Heart left ventricle (tissue), 16 donors: Measurements from ENCODE around the gene STRA8. TPM values are rescaled to one million over a fixed set of nuclear protein-coding genes. Genes with fewer than 3 reads are reported as not detected.
"Not testable (repeated sequence)": the region's sequence is repeated elsewhere in the genome, so short reads cannot be mapped to it uniquely, and the experiment has no call there.

ENCODE experiments used
- ATAC-seq, 4 donors: fragments of 200-7000 bp; cut with Tn5 transposase; one replicate each; pipeline ENCODE4 v1.9.1; 2020 to 2022; ENCODE audit warnings: moderate library complexity in 4 of 4, mild to moderate bottlenecking in 3 of 4, moderate number of reproducible peaks in 1 of 4
- DNase-seq, 5 donors: peaks; one replicate each; pipeline ENCODE4 v3.0.0-alpha.2; 2020
- H3K27ac ChIP-seq, 12 donors: fragments of 200-600 bp; sonication (generic) in 4 of 12; one replicate each; pipeline versions ENCODE4 v1.5.0 to v1.8.0; 2016 to 2022; ENCODE audit warnings: mild to moderate bottlenecking in 2 of 12
- H3K27me3 ChIP-seq, 9 donors: fragments of 200-600 bp; sonication (generic) in 2 of 9; one replicate each; pipeline versions ENCODE4 v1.5.1 to v1.8.0; 2016 to 2022; ENCODE audit warnings: mild to moderate bottlenecking in 3 of 9
- H3K36me3 ChIP-seq, 9 donors: fragments of 200-600 bp; sonication (generic) in 2 of 9; one replicate each; pipeline versions ENCODE4 v1.5.0 to v1.8.0; 2018 to 2022; ENCODE audit warnings: mild to moderate bottlenecking in 2 of 9
- H3K4me1 ChIP-seq, 12 donors: fragments of 200-600 bp; sonication (generic) in 4 of 12; one replicate each; pipeline versions ENCODE4 v1.5.0 to v1.8.0; 2016 to 2022; ENCODE audit warnings: mild to moderate bottlenecking in 3 of 12
- H3K4me3 ChIP-seq, 12 donors: fragments of 200-600 bp; sonication (generic) in 4 of 12; one replicate each; pipeline versions ENCODE4 v1.5.0 to v1.8.0; 2017 to 2022; ENCODE audit warnings: mild to moderate bottlenecking in 9 of 12, moderate library complexity in 4 of 12
- H3K9me3 ChIP-seq, 12 donors: fragments of 200-600 bp; sonication (generic) in 4 of 12; one replicate each; pipeline versions ENCODE4 v1.5.0 to v1.8.0; 2016 to 2022; ENCODE audit warnings: mild to moderate bottlenecking in 1 of 12
- POLR2A ChIP-seq, 2 donors: fragments of 450-650 bp; IDR thresholded peaks; one replicate each; pipeline ENCODE4 v1.6.1; 2017; ENCODE audit warnings: antibody characterized with exemption in 2 of 2, mild to moderate bottlenecking in 2 of 2, moderate library complexity in 2 of 2
- WGBS, 4 donors: extraction: QIAGEN DNeasy Blood & Tissue Kit in 2 of 4; methylation state at CpG; one replicate each; pipeline versions ENCODE4 v1.1.5 to v1.1.7; 2013 to 2018; 5-methylcytosine and 5-hydroxymethylcytosine counted together
- intact Hi-C, 10 donors: fragments of 100-400 bp; cut with DNase I; formaldehyde crosslinking; loops; one replicate each; pipeline versions ENCODE4 v1.11.1 to v1.14.2; 2022
- polyA plus RNA-seq, 2 donors: library from polyadenylated mRNA; stranded (reverse); fragments of 200-250 nt; gene quantifications; one replicate each; pipeline ENCODE4 v1.2.3, GENCODE V29; 2013
- total RNA-seq, 9 donors: library from RNA; depleted of rRNA in 2 of 9; stranded (reverse); fragments of >200 nt in 2 of 9; fragmentation: NEBNext Ultra II Directional in 3 of 9; extraction: Animal tissue kit (Norgen Biotek cat#: 25700) in 3 of 9; gene quantifications; one replicate each; pipeline versions ENCODE4 v1.1.0 to v1.2.4, GENCODE V29; 2016 to 2023
- TF ChIP-seq, protein P1 (sequence below), 12 donors: fragments of 200-600 bp; sonication (generic) in 4 of 12; IDR thresholded peaks; one replicate each; pipeline versions ENCODE4 v1.5.0 to v1.8.0; 2018 to 2022; ENCODE audit warnings: antibody characterized with exemption in 12 of 12, mild to moderate bottlenecking in 5 of 12
- donor health status: ischemic (EF 13 %, LVEDD 7.1; RV severe dilation, severe dysfunction).
- donor health status: healthy with polysubstance abuse.
- donor health status: DM: no; HTN: yes; CAD: no.
- donor health status: DM: no; HTN: no; CAD: no.
- donor health status: ischemic (EF 25% LVEDD 6.9; RV normal size, moderate dysfunction).
- donor health status: ischemic (EF 25% LVEDD 5.7; RV mildly dilated, moderate dysfunction).
- donor health status: healthy.
- donor health status: DM: yes; HTN: yes; CAD: no.
- donor health status: ischemic (EF 35%, LVEDD 5.7; RV mildly dilated, moderate dysfunction).
- donor health status: nonischemic (EF 11% LVEDD 7.7; RV severe dilation, severe dysfunction).
- donor health status: DM: yes; HTN: yes; CAD: no.
- donor health status: PGD.
- donor health status: ischemic (EF 29% LVEDD 5.4; RV normal size, mild dysfunction).
- donor health status: nonischemic (EF 23%, LVEDD 6.1; RV moderate dilation, normal function).

Gene STRA8
- total and polyA plus RNA-seq, 11 donors: not detected

- Histone ChIP-seq H3K4me1 (no peaks in the 10 kb centered on the region), H3K36me3 (no peaks in the 10 kb centered on the region), H3K27me3 (no peaks in the 10 kb centered on the region), H3K9me3 (no peaks in the 10 kb centered on the region), H3K4me3 (no peak overlapping the region), H3K27ac (no peak overlapping the region)
- TF ChIP-seq, protein P1, sequence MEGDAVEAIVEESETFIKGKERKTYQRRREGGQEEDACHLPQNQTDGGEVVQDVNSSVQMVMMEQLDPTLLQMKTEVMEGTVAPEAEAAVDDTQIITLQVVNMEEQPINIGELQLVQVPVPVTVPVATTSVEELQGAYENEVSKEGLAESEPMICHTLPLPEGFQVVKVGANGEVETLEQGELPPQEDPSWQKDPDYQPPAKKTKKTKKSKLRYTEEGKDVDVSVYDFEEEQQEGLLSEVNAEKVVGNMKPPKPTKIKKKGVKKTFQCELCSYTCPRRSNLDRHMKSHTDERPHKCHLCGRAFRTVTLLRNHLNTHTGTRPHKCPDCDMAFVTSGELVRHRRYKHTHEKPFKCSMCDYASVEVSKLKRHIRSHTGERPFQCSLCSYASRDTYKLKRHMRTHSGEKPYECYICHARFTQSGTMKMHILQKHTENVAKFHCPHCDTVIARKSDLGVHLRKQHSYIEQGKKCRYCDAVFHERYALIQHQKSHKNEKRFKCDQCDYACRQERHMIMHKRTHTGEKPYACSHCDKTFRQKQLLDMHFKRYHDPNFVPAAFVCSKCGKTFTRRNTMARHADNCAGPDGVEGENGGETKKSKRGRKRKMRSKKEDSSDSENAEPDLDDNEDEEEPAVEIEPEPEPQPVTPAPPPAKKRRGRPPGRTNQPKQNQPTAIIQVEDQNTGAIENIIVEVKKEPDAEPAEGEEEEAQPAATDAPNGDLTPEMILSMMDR (IDR thresholded peaks at IDR 0.05): no peak
- no peak for TF ChIP-seq POLR2A (IDR thresholded peaks at IDR 0.05)
- intact Hi-C loops: no loop called here
- no peak for ATAC-seq
- no peak for DNase-seq
Measured at GRCh38 chr7:135231686-135232085, 2.0 kb upstream of the STRA8 start.

DNA sequence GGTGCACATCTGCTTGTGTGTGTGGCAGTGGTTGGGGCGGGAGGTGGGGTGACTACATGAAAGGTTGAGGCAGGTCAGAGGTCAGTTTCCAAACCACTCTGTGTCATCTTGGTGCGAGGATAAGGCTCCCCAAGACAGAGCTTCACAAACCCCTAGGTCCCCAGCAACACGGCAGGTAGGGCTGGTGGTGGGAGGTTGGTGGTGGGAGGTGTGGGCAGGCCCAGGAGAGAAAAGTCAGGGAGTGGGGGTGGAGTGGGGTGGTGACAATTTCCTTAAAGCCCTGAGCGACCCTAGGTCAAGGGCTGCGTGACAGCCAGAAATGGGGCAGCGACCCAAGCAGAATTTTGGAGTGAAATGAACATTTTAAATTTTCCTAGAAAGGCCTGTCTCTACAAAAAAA, 1.6 kb upstream of the STRA8 start:
- Histone ChIP-seq H3K36me3 (no peaks in the 10 kb centered on the region), H3K27me3 (no peaks in the 10 kb centered on the region), H3K4me3 (no peak overlapping the region), H3K4me1 (no peaks in the 10 kb centered on the region), H3K27ac (no peak overlapping the region), H3K9me3 (no peaks in the 10 kb centered on the region)
- no peak for TF ChIP-seq POLR2A (IDR thresholded peaks at IDR 0.05)
- intact Hi-C loops: no loop called here
- ATAC-seq: no peak
- no peak for DNase-seq
- WGBS, 4 donors: 93 to 98% (median 96%) methylated on average over 6 of the region's 6 CpGs

DNA sequence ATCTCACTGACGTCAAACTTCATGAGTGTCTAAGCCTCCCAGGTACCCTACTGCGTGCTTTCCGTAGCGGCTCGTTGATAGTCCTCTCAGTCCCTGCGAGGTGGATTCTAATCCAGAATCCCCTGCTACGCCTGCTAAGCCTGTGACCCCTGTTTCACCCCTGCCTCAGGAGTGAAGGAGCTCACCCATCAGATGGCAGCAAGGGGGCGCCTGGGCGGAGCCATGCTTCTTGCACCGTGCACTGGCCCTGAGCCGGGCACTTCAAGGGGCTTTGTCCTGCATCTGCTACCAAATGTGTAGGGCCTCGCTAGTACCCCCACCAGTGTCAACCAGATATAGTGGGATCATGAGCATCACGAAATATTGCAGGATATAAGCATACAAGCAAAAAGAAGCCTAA, 918 bp upstream of the STRA8 start:
- H3K4me3 ChIP-seq: no peak overlapping the region
- ATAC-seq: peak in 1 of 4 donors; percentile 26
- no peaks in the 10 kb centered on the region for H3K9me3 ChIP-seq
- H3K36me3 ChIP-seq: no peaks in the 10 kb centered on the region
- H3K27me3 ChIP-seq: peaks cover 0 to under 1% (median 0%) of the 10 kb centered on the region in 9 donors
- no peaks in the 10 kb centered on the region for H3K4me1 ChIP-seq
- 85 to 92% (median 87%) methylated on average over 13 of the region's 13 CpGs for WGBS, 4 donors
- intact Hi-C loops: no loop called here
- DNase-seq: no peak
- TF ChIP-seq, protein P1 (IDR thresholded peaks at IDR 0.05): peak in 1 of 12 donors; percentile 12
- no peak for TF ChIP-seq POLR2A (IDR thresholded peaks at IDR 0.05)
- no peak overlapping the region for H3K27ac ChIP-seq

DNA sequence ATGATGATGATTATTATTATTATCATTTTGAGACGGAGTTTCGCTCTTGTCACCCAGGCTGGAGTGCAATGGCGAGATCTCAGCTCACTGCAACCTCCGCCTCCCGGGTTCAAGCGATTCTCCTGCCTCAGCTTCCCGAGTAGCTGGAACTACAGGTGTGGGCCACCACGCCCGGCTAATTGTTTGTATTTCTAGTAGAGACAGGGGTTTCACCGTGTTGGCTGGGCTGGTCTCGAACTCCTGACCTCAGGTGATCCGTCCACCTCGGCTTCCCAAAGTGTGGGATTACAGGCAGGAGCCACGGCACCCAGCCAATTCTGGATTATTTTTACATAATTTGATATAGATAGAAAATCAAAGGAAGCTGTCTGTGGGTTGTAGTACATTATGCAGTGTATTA, 457 bp downstream of the STRA8 start:
- H3K36me3 ChIP-seq, DNase-seq, H3K9me3 ChIP-seq, H3K4me1 ChIP-seq, ATAC-seq, H3K4me3 ChIP-seq, intact Hi-C loops, H3K27me3 ChIP-seq, H3K27ac ChIP-seq: not testable (repeated sequence)
- 93 to 97% (median 94%) methylated on average over 14 of the region's 14 CpGs for WGBS, 4 donors

- TF ChIP-seq POLR2A (IDR thresholded peaks at IDR 0.05): no peak
- TF ChIP-seq, protein P1 (IDR thresholded peaks at IDR 0.05): no peak
- Histone ChIP-seq H3K36me3 (no peaks in the 10 kb centered on the region), H3K9me3 (no peaks in the 10 kb centered on the region), H3K4me3 (no peak overlapping the region), H3K4me1 (no peaks in the 10 kb centered on the region), H3K27ac (no peak overlapping the region), H3K27me3 (peaks cover 0 to 4% (median 0%) of the 10 kb centered on the region in 9 donors)
- DNase-seq (no peak), ATAC-seq (no peak)
- intact Hi-C loops: no loop called here
- WGBS, 4 donors: 76 to 85% (median 79%) methylated on average over 4 of the region's 4 CpGs
Measured at GRCh38 chr7:135234727-135235126, 1.1 kb downstream of the STRA8 start.
